ENCODE results near the gene CXCL3.

DNA sequence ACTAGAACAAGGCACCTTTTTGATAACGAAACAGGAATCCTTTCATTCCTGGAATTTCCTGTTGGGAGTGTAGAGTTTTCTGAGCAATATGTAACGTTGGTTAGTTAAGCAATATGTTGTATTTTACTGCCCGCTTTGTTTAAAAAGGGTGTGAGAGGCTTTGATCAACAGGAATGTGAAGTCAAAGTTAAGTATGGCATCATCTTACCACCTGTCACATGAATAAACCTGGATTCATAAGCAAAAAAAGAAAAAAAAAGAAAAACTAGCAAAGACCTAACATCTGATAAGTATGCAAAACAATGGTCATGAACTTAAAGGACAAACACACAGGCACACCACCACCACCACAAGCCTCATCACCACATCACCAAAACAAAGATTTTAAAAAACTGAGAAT lies 33.0 kb downstream of the CXCL3 start:
- no peak; the same call in 1 of the 2 replicates for TF ChIP-seq EP300 (IDR thresholded peaks at IDR 0.05; ENCODE audit: borderline replicate concordance)
- TF ChIP-seq YY1 (IDR thresholded peaks at IDR 0.05; ENCODE audit: low read depth): no peak
- TF ChIP-seq CREB1 (IDR thresholded peaks at IDR 0.05; ENCODE audit: low read depth): no peak
- TF ChIP-seq, protein P1, sequence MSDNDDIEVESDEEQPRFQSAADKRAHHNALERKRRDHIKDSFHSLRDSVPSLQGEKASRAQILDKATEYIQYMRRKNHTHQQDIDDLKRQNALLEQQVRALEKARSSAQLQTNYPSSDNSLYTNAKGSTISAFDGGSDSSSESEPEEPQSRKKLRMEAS (IDR thresholded peaks at IDR 0.05): no peak
- TF ChIP-seq TAF1 (IDR thresholded peaks at IDR 0.05; ENCODE audit: low read depth): no peak
- TF ChIP-seq, protein P2, sequence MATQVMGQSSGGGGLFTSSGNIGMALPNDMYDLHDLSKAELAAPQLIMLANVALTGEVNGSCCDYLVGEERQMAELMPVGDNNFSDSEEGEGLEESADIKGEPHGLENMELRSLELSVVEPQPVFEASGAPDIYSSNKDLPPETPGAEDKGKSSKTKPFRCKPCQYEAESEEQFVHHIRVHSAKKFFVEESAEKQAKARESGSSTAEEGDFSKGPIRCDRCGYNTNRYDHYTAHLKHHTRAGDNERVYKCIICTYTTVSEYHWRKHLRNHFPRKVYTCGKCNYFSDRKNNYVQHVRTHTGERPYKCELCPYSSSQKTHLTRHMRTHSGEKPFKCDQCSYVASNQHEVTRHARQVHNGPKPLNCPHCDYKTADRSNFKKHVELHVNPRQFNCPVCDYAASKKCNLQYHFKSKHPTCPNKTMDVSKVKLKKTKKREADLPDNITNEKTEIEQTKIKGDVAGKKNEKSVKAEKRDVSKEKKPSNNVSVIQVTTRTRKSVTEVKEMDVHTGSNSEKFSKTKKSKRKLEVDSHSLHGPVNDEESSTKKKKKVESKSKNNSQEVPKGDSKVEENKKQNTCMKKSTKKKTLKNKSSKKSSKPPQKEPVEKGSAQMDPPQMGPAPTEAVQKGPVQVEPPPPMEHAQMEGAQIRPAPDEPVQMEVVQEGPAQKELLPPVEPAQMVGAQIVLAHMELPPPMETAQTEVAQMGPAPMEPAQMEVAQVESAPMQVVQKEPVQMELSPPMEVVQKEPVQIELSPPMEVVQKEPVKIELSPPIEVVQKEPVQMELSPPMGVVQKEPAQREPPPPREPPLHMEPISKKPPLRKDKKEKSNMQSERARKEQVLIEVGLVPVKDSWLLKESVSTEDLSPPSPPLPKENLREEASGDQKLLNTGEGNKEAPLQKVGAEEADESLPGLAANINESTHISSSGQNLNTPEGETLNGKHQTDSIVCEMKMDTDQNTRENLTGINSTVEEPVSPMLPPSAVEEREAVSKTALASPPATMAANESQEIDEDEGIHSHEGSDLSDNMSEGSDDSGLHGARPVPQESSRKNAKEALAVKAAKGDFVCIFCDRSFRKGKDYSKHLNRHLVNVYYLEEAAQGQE (IDR thresholded peaks at IDR 0.05; ENCODE audit: low read depth): no peak
- TF ChIP-seq ZBTB7A (IDR thresholded peaks at IDR 0.05; ENCODE audit: low read depth): no peak
- no peak for TF ChIP-seq RAD21 (IDR thresholded peaks at IDR 0.05; ENCODE audit: low read depth)
- 0 out of 2 replicates have a peak, but pooled peaks have one; percentile 18 for TF ChIP-seq FOXM1 (IDR thresholded peaks at IDR 0.05; ENCODE audit: borderline replicate concordance, low read depth)
- TF ChIP-seq, protein P3, sequence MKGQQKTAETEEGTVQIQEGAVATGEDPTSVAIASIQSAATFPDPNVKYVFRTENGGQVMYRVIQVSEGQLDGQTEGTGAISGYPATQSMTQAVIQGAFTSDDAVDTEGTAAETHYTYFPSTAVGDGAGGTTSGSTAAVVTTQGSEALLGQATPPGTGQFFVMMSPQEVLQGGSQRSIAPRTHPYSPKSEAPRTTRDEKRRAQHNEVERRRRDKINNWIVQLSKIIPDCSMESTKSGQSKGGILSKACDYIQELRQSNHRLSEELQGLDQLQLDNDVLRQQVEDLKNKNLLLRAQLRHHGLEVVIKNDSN (IDR thresholded peaks at IDR 0.05): no peak
